GM21360 (cell line): ENCODE results near the gene NBPF1.
"Not testable (repeated sequence)": the region's sequence is repeated elsewhere in the genome, so short reads cannot be mapped to it uniquely, and the experiment has no call there.

Experiments used
- ATAC-seq: cut with Tn5 transposase; IDR thresholded peaks from one replicate; pipeline ENCODE4 v1.9.1; 2021; ENCODE audit warnings: mild to moderate bottlenecking, moderate library complexity; ENCODE audit not compliant: unreplicated experiment

NBPF1 gene

DNA sequence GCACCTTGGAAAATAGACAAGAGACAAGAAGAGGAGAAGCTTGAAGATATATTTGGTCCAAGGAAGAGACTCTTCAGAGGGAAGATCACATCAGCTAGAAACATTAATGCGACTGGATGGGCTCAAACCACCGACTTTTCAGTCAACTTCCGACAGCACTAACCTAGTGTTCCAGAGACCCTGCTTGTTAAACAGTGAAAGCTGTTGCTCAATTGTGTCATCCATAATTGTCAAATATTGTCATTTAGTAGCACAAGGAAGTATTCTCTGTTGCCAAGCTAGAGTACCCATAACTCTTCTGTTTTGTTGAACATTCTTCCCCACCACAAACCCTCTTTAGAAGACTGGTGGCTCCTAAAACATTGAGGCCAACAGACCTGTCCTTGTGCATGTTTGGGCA lies 56.3 kb downstream of the NBPF1 start:
- not testable (repeated sequence) for ATAC-seq

DNA sequence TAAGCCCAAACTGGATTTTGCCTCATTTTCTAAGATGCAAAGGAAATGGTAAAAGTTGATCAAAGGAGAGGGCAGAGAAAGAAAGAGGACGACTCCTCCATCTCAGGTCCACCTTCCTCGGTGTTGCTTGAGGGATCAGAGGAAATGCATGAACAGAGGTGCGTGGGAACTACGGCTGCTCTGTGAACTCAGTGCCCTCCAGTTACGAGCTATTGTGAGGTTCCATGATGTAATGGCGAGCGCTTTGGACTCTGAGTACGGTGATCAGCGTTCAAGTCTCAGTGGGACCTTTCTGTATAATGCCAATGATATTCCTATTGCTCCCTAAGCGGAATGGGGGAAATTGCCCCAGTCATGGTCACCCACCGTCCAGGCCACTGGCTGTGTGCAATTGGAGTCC lies 60.1 kb downstream of the NBPF1 start:
- ATAC-seq: not testable (repeated sequence)

DNA sequence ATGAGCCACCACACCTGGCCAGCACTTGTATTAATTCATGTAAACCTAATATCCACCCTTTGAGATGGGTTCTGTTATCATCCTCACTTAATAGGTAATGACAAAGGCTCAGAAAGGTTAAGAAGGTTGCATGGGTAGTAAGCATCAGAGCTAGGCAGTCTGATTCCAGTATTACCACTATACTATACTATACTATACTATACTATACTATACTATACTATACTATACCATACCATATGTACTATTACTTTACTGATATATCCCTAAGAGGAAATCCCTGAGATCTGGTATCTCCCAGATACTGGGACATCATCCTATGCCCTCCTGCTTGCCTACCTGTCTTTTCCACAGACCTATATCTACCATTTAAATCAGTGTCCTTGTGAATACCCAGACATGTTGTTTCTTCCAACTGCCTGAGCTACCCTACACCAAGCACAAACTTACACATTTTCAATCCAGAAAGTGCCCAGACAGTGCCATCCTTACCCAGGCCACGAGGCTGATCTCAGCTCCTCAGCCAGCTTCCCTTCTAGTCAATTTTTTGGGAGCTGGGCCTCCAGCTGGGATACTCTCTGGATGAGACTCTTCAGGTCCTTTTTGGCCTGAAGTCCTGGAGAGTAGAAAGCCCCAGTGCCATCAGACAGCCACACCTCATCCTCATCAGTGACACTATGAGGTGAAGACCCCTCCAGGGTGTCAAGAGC lies 63.0 kb downstream of the NBPF1 start:
- not testable (repeated sequence) for ATAC-seq

DNA sequence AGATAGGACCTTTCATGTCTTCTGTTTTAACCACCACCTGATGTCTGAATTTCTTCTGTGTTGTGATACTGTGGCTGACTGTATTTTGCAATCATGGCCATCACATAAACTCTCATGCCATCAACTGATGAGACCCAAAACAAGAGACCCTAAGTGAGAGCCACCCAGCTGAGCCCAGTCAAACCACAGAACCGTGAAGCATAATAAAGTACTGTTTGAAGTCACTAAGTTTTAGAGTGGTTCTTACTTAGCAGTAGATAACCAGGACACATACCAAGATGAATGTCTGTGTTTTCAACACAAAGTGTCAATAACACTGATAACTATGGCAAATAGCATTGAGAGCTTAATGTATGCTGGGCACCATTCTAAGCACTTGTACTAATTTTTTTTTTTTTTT lies 63.8 kb downstream of the NBPF1 start:
- not testable (repeated sequence) for ATAC-seq

DNA sequence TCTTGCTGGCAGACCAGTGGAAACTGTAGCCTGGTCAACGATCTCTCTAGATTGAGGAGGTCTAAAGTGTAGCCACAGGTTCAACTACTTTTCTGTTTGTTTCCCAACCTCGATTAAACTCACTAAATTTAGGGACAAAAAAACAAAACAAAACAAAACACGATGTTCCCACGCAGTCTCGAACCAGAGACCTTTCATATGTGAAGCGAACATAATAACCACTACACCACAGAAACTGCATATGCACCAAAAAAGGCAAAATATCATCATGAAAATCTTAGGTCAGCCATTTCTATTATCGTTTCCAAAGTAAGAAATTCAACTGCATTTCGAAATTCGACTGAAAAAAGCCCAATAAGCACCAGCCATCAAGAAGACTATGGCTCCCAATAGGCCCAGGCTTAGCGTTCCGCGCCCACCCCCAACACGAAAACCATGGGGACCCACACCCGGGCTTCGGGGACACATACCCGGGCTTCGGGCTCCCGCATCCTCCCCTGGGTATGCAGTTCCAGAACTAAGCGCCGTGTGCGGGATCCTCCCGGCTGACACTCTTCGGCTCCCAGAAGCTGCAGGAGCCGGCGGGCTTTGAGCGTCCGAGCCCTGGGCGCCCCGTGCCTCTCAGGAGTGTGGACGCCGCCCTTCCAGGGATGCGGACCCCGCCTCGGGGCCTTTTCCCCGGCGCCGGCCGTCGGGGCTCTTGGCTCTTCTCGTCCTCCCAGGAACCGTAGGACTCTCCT lies 65.7 kb downstream of the NBPF1 start:
- ATAC-seq: not testable (repeated sequence)

DNA sequence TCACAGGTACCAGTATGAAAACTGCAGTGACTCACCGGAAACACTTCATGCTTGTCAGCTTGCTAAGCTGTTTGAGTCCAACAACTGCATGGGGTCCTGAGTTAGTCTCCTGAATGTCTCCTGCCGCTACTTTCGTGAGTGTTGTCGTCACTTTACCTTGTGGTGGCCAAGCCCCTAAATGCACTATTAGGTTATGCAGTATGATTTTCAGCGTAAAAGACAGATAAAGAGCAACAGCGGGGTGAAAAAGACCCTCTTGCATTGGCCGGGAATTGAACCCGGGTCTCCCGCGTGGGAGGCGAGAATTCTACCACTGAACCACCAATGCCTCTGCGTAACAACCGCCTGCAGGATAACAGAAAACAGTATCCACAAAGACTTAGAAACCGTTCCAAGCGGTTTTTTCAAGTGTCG lies 67.7 kb downstream of the NBPF1 start:
- not testable (repeated sequence) for ATAC-seq

DNA sequence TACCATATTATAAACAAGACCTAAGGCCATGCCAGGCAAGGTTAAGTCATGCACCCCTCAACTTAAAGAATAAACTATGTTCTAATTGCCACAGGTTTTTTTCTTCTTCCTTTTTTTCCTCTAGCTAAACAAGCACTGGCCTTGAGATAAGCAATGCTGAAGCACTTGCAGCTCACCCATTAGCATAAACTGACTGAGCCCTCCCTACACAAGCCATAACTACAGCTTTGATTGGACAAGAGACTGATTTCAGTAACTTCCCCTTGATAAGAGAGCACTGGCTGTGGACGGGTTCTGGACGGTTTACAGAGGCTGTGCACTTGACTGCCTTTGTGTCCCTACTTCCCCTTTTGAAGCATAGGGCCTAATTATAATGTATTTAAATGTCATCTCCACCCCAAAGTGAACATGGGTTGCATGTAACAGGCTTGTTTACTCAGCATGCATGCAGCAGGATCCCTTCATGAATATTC lies 72.9 kb downstream of the NBPF1 start:
- not testable (repeated sequence) for ATAC-seq

DNA sequence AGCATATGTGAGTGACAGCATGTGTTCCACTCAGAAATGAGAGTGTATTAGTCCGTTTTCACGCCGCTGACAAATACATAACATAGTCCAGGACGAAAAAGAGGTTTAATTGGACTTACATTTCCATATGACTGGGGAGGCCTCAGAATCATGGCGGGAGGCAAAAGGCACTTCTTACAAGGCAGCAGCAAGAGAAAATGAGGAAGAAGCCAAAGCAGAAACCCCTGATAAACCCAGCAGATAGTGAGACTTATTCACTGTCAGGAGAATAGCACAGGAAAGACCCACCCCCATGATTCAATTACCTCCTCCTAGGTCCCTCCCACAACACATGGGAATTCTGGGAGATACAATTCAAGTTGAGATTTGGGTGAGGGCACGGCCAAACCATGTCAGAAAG lies 75.8 kb downstream of the NBPF1 start:
- not testable (repeated sequence) for ATAC-seq

DNA sequence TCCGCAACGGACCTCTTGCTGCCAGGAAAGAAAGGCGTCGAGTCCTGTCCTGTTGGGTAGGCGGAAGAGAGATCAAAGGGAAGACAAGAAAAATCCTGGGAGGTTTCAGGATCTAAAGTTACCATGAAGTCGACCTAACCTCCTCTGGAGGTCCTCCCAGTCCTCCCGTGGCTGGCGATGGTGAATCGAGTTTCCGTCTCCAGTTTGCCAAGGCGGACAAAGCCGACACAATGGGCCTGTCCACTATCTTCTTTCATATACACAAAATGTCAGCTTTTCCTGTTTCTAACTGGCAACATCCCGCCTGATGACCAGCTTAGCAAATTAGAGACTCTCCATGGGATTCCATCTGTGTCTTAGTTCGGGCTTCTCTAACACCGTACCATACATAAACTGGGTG lies 76.6 kb downstream of the NBPF1 start:
- ATAC-seq: not testable (repeated sequence)

DNA sequence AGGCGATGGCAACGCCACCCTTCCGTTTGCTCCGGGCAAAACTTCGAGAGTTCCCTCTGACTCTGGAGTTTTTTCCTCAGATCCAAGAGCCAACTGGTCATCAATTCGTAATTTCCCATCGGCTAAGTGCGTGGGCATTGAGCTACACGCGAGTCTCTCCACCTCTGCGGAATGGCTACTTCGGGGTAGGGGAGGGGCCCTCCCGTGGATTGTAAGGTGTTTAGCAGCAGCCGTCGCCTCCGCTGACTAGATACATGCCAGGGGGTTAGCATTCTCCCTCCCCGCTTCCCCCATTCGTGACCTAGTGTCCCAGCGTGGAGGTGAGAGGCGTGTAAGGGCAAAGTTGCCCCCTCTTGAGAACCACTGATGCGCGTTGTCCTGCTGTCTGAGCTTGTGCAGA lies 77.5 kb downstream of the NBPF1 start:
- not testable (repeated sequence) for ATAC-seq

DNA sequence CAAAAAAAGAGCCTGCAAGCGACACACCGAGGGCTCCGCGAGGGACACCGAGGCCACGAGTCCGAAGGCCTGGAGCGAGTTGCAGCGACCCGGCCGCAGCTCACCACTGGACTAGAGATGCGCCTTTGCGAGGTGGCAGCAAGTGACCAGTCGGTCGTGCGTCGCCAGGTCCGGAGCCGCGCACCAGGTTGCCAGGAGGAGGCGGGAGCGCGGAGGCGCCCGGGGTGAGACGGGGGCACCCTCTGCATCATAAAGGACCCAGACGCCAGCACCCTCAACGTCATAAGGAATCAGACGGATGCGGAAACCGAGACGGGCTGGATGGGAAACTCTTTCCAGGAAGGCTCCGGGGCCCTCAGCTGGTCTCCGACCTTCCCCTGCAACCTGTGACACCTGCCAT lies 77.9 kb downstream of the NBPF1 start:
- ATAC-seq: not testable (repeated sequence)

DNA sequence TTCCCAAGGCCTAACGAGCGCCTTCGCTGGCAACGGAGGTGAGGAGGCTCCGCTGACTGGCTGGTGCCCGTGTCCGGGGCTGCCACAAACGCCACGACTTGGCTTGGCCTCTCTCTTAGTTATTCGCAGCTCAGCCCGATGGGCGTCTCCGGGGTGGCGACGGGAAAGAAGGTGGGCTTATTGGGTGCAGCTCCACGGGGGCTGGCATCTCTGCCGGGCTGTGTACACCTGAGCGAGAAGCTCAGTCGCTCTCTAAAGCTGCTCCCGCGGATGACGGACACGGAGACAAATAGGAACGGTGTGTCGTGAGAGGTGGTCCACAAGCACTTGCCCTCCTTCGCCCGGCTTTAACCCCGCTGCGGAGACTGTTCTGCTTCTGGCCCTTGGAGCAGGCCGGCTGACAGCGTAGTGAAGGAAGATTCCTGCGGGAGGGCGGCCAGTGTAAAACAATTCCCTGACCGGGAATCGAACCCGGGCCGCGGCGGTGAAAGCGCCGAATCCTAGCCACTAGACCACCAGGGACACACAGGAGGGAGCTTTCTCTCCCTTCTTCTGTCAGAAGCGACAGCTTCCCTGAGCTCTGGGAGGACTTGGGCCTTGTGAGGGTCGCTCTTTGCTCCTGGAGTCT lies 78.4 kb downstream of the NBPF1 start:
- ATAC-seq: not testable (repeated sequence)

DNA sequence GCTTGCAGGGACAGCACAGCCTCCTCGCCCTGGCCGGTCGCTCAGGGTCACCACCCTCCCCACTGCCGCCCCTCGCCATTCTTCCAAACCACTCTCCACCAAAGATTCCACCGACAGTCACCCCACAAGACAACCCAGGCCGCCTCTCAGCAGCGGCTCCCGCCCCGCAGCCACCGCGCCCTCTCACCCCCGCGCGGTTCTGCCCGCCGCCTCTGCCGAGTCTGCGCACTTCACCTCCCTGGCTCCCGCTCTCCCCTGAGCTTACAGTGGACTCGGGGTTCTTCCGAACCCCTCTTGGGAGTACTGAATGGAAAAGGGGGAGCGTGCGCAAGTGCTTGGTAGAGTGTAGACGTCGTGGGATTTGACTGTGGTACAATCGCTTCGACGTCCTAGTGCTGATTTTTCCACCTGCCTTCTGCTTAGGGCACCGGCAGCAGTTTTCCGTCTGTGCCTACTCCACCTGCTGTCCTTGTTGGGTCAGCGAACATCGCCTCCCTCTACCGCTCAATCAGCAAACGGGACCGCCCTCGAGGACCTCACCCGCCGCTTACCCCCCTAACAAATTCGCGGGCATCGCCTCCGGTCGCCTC lies 79.0 kb downstream of the NBPF1 start:
- not testable (repeated sequence) for ATAC-seq

DNA sequence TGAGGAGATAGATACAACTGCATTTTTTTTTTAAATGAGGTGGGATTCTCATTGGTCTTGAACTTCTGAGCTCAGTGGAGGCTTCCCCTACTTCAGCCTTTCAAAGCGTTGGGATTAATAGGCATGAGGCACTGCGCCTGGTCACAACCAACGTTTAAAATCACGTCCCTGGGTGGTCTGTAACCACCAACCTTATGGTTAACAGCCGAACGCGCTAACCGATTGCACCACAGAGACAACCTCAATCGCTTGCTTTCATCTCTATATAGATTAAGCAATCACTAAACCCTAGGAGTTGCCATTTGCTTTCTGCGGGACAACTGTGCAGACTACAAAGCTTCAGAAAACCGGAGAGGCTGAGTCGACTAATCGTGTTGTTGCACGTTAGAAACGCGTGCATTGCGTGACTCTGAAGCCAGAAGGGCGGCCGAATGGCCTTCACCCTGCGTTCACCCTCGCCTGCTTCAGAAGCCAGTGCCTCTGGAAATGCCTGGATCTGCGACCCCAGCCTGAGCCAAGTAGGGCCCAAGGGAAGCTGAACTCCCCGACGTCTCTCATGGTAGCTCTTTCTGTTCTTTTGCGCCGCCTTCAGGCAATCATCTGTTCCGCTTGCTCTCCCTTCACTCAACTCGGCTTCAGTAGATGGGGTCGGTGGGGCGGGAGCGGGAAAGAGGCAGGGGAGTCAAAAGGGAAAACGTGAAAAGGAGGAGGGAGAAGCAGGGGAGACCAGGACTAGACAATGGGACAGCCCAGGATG lies 81.0 kb downstream of the NBPF1 start:
- ATAC-seq: not testable (repeated sequence)

DNA sequence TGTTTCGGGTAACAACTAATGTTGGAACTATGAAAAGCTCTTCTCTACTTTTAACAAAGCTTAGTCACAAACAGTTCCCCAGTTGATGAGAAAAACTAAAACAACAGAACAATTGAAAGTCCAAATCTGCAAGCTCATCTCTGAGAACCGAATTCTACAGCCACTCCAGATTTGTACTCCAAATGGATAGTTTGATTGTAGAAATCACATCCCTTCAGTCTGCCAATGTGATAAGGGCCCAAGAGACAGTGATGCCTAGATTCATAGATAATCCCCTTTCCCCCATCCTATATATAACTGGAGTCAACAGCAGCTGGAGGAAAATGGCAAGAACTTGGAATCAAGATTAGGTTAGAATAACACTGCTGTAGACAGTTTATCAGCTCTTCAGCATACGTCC lies 85.0 kb downstream of the NBPF1 start:
- not testable (repeated sequence) for ATAC-seq

DNA sequence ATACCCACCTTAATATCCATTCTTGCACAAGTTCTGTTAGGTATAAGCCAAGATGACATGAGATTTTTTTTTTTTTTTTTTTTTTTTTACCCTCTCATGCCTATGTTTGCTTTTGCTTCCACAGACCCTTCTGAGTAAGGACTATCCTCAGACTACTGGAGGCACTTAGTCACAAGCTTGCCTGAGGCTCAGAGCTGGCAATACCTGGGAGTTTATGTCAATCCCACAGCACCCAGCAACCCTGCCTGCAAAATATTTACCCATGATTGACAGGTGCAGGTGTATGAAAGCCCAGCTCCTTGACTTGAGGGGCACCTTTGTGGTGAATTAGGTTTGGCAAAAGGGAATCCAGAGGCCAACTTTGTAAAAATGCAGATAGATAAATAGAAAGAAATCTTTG lies 87.6 kb downstream of the NBPF1 start:
- not testable (repeated sequence) for ATAC-seq

DNA sequence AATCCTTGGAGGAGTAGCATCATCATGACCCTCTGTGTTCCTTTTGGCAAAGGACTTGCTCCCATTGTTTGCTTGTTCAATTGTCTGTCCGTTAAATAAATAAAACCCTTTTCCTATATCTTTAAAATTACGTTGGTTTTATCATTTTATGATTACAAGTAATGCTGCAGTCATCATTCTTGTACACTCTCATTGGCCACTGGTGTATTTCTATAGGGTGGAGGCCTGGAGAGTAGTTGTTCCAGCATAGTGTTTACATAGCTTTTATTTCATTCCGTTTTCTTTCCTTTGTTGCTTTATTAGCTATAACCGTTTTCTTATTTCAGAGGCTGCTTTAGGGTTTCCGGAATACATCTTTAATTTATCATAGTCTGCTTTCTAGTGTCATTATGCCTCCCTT lies 91.7 kb downstream of the NBPF1 start:
- ATAC-seq: not testable (repeated sequence)

DNA sequence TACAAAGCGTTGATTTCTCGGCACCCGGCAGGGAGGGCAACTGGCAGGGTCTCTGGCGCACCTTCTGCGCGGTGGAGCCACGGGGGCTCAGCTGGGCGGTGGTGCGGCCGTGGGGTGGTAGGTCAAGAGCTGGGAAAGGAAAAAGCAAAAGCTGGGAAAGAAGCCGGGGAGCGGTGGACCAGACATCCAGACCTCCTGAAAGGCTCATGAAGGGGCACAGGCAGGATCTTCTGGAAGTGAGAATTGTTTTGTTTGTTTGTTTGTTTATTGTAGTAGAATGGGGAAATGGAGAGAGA lies 92.1 kb downstream of the NBPF1 start:
- no peak for ATAC-seq

DNA sequence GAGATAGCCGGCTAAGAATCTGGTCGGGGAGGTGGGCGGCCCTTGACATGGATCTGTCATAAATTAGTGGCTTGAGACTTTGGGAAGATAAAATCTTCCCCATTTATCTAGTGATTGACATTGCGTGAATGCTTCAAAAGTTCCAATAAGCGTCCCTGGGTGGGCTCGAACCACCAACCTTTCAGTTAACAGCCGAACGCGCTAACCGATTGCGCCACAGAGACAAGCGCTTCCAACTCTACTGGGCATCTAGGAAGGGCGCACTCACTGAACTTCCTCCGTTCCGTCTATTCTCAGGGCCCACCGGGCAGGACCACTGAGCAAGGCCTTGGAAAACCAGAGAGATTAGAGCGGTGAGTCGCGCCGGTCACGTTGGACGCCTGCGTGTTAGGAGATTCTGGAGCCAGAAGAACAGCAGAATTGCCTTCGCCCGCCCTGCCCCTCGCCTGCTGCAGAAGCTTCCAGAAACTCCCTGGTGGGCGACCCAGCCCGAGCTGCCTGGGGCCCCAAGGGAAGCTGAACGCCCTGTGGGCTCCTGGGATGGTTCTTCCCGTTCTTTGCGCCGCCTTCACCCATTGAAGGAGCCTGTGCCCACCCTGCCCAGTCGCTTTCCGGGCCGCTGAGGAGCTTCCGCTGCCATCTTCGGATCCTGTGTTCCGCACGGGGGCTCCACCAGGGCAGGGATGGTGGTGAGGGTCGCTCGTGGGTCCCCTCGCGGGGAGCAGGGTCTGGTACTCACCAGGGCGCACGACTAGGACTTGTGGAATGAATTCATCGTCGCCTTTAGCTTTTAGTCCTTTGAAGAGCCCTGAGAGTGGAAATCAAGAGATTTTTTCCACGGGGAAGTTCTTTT lies 92.7 kb downstream of the NBPF1 start:
- ATAC-seq: not testable (repeated sequence)
